SK-N-SH (cell line): ENCODE data around the gene XIST. TPM values are rescaled to one million over a fixed set of nuclear protein-coding genes. Genes with fewer than 3 reads are reported as not detected.
"Not testable (repeated sequence)": the region's sequence is repeated elsewhere in the genome, so short reads cannot be mapped to it uniquely, and the experiment has no call there.

Experiments
- CTCF ChIA-PET: fragments of 300-600, 350-600 bp; formaldehyde crosslinking; extraction: SDS; loops from one replicate; lab custom pipeline; 2021; lab: Yijun Ruan, JAX
- POLR2A ChIA-PET: fragments of 350-600 bp; sonication (Branson Sonifier 250); formaldehyde crosslinking; extraction: SDS; loops from one replicate; lab custom pipeline; 2020; ENCODE audit warnings: antibody characterized with exemption, inconsistent platforms; lab: Yijun Ruan, JAX
- DNase-seq: peaks from one replicate; pipeline ENCODE4 v3.0.0; 2012
- H2AFZ ChIP-seq: fragments of 200-600 bp; sonication (generic); 2 replicates; pipeline ENCODE4 v1.8.1; 2016; ENCODE audit warnings: antibody characterized with exemption, mild to moderate bottlenecking, low read depth
- H3F3A ChIP-seq: fragments of 200-600 bp; sonication (generic); replicated peaks from 2 replicates; pipeline ENCODE3; 2016; ENCODE audit warnings: antibody characterized with exemption, mild to moderate bottlenecking; ENCODE audit not compliant: insufficient read depth
- H3K27ac ChIP-seq, 2 experiments: fragments of 200-500 bp in 1 of 2; fragments of 200-600 bp in 1 of 2; sonication (Bioruptor generic) in 1 of 2; sonication (generic), shearing (Covaris generic) in 1 of 2; 2 replicates each; pipeline versions ENCODE4 v1.5.1 to v1.6.1; 2014 to 2016; ENCODE audit warnings: low read depth in 2 of 2, inconsistent platforms in 1 of 2, low read length in 1 of 2, mild to moderate bottlenecking in 1 of 2, mixed read lengths in 1 of 2
- H3K27me3 ChIP-seq: fragments of 200-600 bp; sonication (generic), shearing (Covaris generic); 2 replicates; pipeline ENCODE4 v1.6.1; 2016; ENCODE audit warnings: mixed run types; ENCODE audit not compliant: insufficient read depth
- H3K36me3 ChIP-seq, 2 experiments: fragments of 200-500 bp in 1 of 2; fragments of 200-600 bp in 1 of 2; sonication (Bioruptor generic) in 1 of 2; sonication (generic) in 1 of 2; replicated peaks in 1 of 2; 2 replicates each; pipeline versions ENCODE3 to v1.5.1; 2014 to 2016; ENCODE audit warnings: low read length in 1 of 2, mild to moderate bottlenecking in 1 of 2; ENCODE audit not compliant: insufficient read depth in 2 of 2, control insufficient read depth in 1 of 2
- H3K4me1 ChIP-seq, 2 experiments: fragments of 200-500 bp in 1 of 2; fragments of 200-600 bp in 1 of 2; sonication (Bioruptor generic) in 1 of 2; sonication (generic), shearing (Covaris generic) in 1 of 2; 2 replicates each; pipeline versions ENCODE4 v1.5.1 to v1.6.1; 2014 to 2016; ENCODE audit warnings: low read depth in 1 of 2, low read length in 1 of 2, mixed run types in 1 of 2; ENCODE audit not compliant: insufficient read depth in 2 of 2, control insufficient read depth in 1 of 2
- H3K4me2 ChIP-seq: fragments of 200-600 bp; sonication (generic), shearing (Covaris generic); 2 replicates; pipeline ENCODE4 v1.6.1; 2017; ENCODE audit warnings: mixed run types
- H3K4me3 ChIP-seq, 2 experiments: fragments of 200-500 bp in 1 of 2; fragments of 200-600 bp in 1 of 2; sonication (Bioruptor generic) in 1 of 2; sonication (generic), shearing (Covaris generic) in 1 of 2; 2 replicates each; pipeline versions ENCODE4 v1.5.1 to v1.8.1; 2014 to 2016; ENCODE audit warnings: low read depth in 2 of 2, inconsistent platforms in 1 of 2, low read length in 1 of 2, mild to moderate bottlenecking in 1 of 2, mixed read lengths in 1 of 2, moderate library complexity in 1 of 2
- H3K79me2 ChIP-seq: fragments of 200-600 bp; sonication (generic); 2 replicates; pipeline ENCODE4 v1.8.1; 2017; ENCODE audit warnings: mild to moderate bottlenecking; ENCODE audit not compliant: insufficient read depth
- H3K9ac ChIP-seq: fragments of 200-600 bp; sonication (generic); 2 replicates; pipeline ENCODE4 v1.6.1; 2017; ENCODE audit warnings: mixed run types
- H3K9me2 ChIP-seq: fragments of 200-600 bp; sonication (generic); 2 replicates; pipeline ENCODE4 v1.6.1; 2017; ENCODE audit warnings: mixed run types
- H3K9me3 ChIP-seq: fragments of 200-600 bp; sonication (generic); 2 replicates; pipeline ENCODE4 v1.6.1; 2017; ENCODE audit warnings: mixed run types, mild to moderate bottlenecking, moderate library complexity
- H4K20me1 ChIP-seq: fragments of 200-600 bp; sonication (generic); 2 replicates; pipeline ENCODE4 v1.6.1; 2017; ENCODE audit warnings: mild to moderate bottlenecking, mixed run types; ENCODE audit not compliant: insufficient read depth
- CHD2 ChIP-seq: fragments of 150-350 bp; IDR thresholded peaks from 2 replicates; pipeline ENCODE4 v1.6.1; 2018; ENCODE audit warnings: low read length; ENCODE audit not compliant: partially characterized antibody
- FOSL2 ChIP-seq: IDR thresholded peaks from 2 replicates; pipeline ENCODE4 v1.4.0; 2012; ENCODE audit warnings: low read depth, mild to moderate bottlenecking, moderate library complexity, borderline replicate concordance
- MEF2A ChIP-seq: IDR thresholded peaks from 2 replicates; pipeline ENCODE4 v1.4.0; 2012; ENCODE audit warnings: low read depth, borderline replicate concordance
- RCOR1 ChIP-seq: fragments of 150-350 bp; IDR thresholded peaks from 2 replicates; pipeline ENCODE4 v1.6.1; 2017; ENCODE audit warnings: antibody characterized with exemption, low read length
- REST ChIP-seq: IDR thresholded peaks from 2 replicates; pipeline ENCODE4 v1.6.1; 2012; ENCODE audit warnings: mild to moderate bottlenecking, low read depth, low read length, moderate library complexity
- SMC3 ChIP-seq: IDR thresholded peaks from 2 replicates; pipeline ENCODE4 v1.6.1; 2012; ENCODE audit warnings: low read depth, low read length, improper control_type of control experiment
- TCF12 ChIP-seq: IDR thresholded peaks from 2 replicates; pipeline ENCODE4 v1.4.0; 2012
- USF2 ChIP-seq: fragments of 150-350 bp; IDR thresholded peaks from 2 replicates; pipeline ENCODE4 v1.6.1; 2017; ENCODE audit warnings: antibody characterized with exemption, low read length, low read depth, borderline replicate concordance
- YY1 ChIP-seq: IDR thresholded peaks from 2 replicates; pipeline ENCODE4 v1.4.0; 2012; ENCODE audit warnings: low read depth, mild to moderate bottlenecking
- WGBS: methylation state at CpG from one replicate; pipeline ENCODE4 v1.1.6; 2017; ENCODE audit warnings: low lambda C conversion rate; 5-methylcytosine and 5-hydroxymethylcytosine counted together
- polyA plus RNA-seq, 3 experiments: library from polyadenylated mRNA; depleted of rRNA; stranded (reverse); fragments of >200 nt; gene quantifications; 2 replicates each; pipeline ENCODE4 v1.2.3, GENCODE V29; 2012
- TF ChIP-seq, protein P1 (sequence below): IDR thresholded peaks from 2 replicates; pipeline ENCODE4; 2012

The XIST gene
- polyA plus RNA-seq, 1 of the 3 experiments (the other 2 are of a cell fraction), result 135 TPM

DNA sequence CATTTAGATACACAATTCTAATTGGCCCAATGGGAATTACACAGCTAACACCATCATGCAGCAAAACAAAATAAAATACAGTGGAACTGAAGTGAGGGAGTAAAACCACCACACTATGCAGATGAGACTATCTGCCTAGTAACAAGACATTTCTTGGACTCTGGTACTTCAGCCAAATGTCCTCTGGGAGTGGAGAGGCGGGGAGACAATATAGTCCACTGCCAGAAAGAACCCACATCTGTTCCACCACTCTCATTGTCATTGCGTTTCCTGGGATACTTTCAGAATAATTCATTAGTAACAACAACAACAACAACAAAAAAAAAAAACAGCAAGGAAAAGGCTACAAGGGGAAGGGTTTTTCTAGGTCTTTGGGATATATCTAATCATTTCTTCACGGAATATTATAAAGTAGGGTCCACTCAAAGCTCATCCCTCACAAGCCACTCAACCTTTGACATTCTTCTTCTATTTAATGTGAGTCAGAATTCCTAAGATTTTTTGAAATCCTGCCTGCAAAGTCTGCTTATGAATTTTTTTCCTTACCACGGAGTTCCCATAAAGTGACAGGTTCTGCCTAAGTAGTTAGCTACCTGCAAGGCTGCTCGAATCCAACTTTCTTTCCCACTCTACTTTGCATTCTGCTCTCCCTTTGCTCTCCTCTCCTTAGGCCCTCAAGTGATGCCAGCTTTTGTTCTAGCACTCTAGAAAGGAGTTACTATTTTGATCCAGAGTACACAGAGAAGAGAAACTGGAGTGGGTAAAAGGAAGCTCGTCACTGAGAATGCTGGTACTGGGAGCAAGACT is 34.9 kb downstream of the XIST start:
- no peak overlapping the region for H3K4me3 ChIP-seq

DNA sequence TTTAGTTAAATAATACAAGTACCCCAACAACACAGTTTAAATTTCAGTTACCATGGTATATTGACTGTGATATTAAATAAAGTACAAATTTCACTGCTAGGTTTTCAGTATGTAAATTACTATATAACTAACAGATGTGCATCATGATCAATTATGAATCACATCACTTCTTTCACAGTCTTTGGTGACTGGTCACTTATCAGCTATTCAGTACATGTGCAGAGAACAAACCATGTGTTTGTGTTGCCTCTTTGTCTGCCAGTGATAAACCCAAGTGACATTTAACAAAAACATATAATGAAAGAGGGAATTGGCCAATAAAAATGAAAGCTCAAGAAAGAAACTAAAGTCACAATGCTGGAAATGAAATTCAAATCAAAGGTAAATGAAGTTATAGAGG is 40.3 kb downstream of the XIST start:
- H3K9me3 ChIP-seq, result no peaks in the 10 kb centered on the region
- no peak overlapping the region for H3K27ac ChIP-seq
- H3K79me2 ChIP-seq, result no peaks in the 10 kb centered on the region
- no peak overlapping the region for H3K9ac ChIP-seq
- CTCF ChIA-PET, result no interaction called here
- H3K4me3 ChIP-seq, result no peak overlapping the region
- POLR2A ChIA-PET, result no interaction called here
- DNase-seq, result no peak
- H3K9me2 ChIP-seq, result no peaks in the 10 kb centered on the region
- H2AFZ ChIP-seq, result no peak overlapping the region
- H4K20me1 ChIP-seq, result no peaks in the 10 kb centered on the region
- no peaks in the 10 kb centered on the region for H3K4me1 ChIP-seq
- H3K27me3 ChIP-seq, result no peaks in the 10 kb centered on the region
- H3F3A ChIP-seq, result no peaks in the 10 kb centered on the region
- H3K36me3 ChIP-seq, result no peaks in the 10 kb centered on the region
- no peak overlapping the region for H3K4me2 ChIP-seq
- TF ChIP-seq CHD2 (no peak), TCF12 (0 out of 2 replicates have a peak, but pooled peaks have one; percentile 12)

More for the DNA sequence above, 34.9 kb downstream of the XIST start:
- H3K9me2 ChIP-seq, result no peaks in the 10 kb centered on the region
- H3F3A ChIP-seq, result peaks cover 4% of the 10 kb centered on the region
- no peak for DNase-seq
- no peaks in the 10 kb centered on the region for H3K9me3 ChIP-seq
- H2AFZ ChIP-seq, result no peak overlapping the region
- peaks cover 7% of the 10 kb centered on the region; the same call in 1 of the 2 replicates for H3K79me2 ChIP-seq
- H3K27ac ChIP-seq, result no peak overlapping the region
- POLR2A ChIA-PET, result no interaction called here
- no peak overlapping the region for H3K4me2 ChIP-seq
- no peak overlapping the region for H3K9ac ChIP-seq
- no peaks in the 10 kb centered on the region for H3K4me1 ChIP-seq
- peaks cover 12 to 21% of the 10 kb centered on the region in 2 experiments for H3K36me3 ChIP-seq
- 36% methylated on average over 6 of the region's 6 CpGs for WGBS
- no peaks in the 10 kb centered on the region for H3K27me3 ChIP-seq
- CTCF ChIA-PET, result no interaction called here
- TF ChIP-seq MEF2A, result no peak
- TF ChIP-seq, all 33 proteins: peak for 0
- peaks cover 49% of the 10 kb centered on the region for H4K20me1 ChIP-seq

- DNase-seq, H3K9me2 ChIP-seq, CTCF ChIA-PET, H2AFZ ChIP-seq, H3K36me3 ChIP-seq, H3F3A ChIP-seq, H3K27ac ChIP-seq, H3K9me3 ChIP-seq, H3K27me3 ChIP-seq, H4K20me1 ChIP-seq, H3K4me2 ChIP-seq, H3K79me2 ChIP-seq, H3K9ac ChIP-seq, H3K4me1 ChIP-seq, POLR2A ChIA-PET, H3K4me3 ChIP-seq: not testable (repeated sequence)
- 6% methylated on average over 1 of the region's 1 CpG for WGBS
Measured at GRCh38 chrX:73804109-73804508, 48.4 kb downstream of the XIST start.

GRCh38 chrX:73799888-73800287 is 52.6 kb downstream of the XIST start:
- no peaks in the 10 kb centered on the region for H3K79me2 ChIP-seq
- CTCF ChIA-PET, result no interaction called here
- H3K4me1 ChIP-seq, result no peaks in the 10 kb centered on the region
- H2AFZ ChIP-seq, result no peak overlapping the region
- POLR2A ChIA-PET, result no interaction called here
- DNase-seq, result no peak
- no peak overlapping the region for H3K4me2 ChIP-seq
- H3K36me3 ChIP-seq, result no peaks in the 10 kb centered on the region
- no peaks in the 10 kb centered on the region for H3K27me3 ChIP-seq
- H3K9me3 ChIP-seq, result no peaks in the 10 kb centered on the region
- 0% methylated on average over 3 of the region's 3 CpGs for WGBS
- H3K9me2 ChIP-seq, result no peaks in the 10 kb centered on the region
- H3K4me3 ChIP-seq, result no peak overlapping the region
- H3K27ac ChIP-seq, result no peak overlapping the region
- no peaks in the 10 kb centered on the region for H3F3A ChIP-seq
- H4K20me1 ChIP-seq, result no peaks in the 10 kb centered on the region
- H3K9ac ChIP-seq, result no peak overlapping the region
- TF ChIP-seq REST, result no peak
- no peak for TF ChIP-seq YY1
- TF ChIP-seq, protein P1, sequence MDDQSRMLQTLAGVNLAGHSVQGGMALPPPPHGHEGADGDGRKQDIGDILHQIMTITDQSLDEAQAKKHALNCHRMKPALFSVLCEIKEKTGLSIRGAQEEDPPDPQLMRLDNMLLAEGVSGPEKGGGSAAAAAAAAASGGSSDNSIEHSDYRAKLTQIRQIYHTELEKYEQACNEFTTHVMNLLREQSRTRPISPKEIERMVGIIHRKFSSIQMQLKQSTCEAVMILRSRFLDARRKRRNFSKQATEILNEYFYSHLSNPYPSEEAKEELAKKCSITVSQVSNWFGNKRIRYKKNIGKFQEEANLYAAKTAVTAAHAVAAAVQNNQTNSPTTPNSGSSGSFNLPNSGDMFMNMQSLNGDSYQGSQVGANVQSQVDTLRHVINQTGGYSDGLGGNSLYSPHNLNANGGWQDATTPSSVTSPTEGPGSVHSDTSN, result no peak
- no peak for TF ChIP-seq USF2
- TF ChIP-seq FOSL2, result no peak
- TF ChIP-seq SMC3, result no peak
- no peak for TF ChIP-seq RCOR1
